Neural progenitor cell (in vitro differentiated cells): ENCODE results near the gene UBA1. TPM values are rescaled to one million over a fixed set of nuclear protein-coding genes. Genes with fewer than 3 reads are reported as not detected.
A peak's percentile ranks its signal among the peaks of the same experiment; 100 is the strongest.

Experiments
- DNase-seq: peaks from one replicate; pipeline ENCODE4 v3.0.0-alpha.2; 2016; ENCODE audit warnings: low spot score
- H2AFZ ChIP-seq: fragments of 200-600 bp; sonication (generic); replicated peaks from 2 replicates; pipeline ENCODE4 v1.6.1; 2016; ENCODE audit warnings: antibody characterized with exemption
- H3F3A ChIP-seq: fragments of 200-600 bp; sonication (generic); 2 replicates; pipeline ENCODE4 v1.6.1; 2016; ENCODE audit warnings: antibody characterized with exemption, low read depth
- H3K27ac ChIP-seq: fragments of 200-600 bp; sonication (generic); 2 replicates; pipeline ENCODE4 v1.5.1; 2016; ENCODE audit warnings: mild to moderate bottlenecking
- H3K27me3 ChIP-seq: fragments of 200-600 bp; sonication (generic); 2 replicates; pipeline ENCODE4 v1.6.1; 2016; ENCODE audit warnings: mild to moderate bottlenecking, moderate library complexity
- H3K36me3 ChIP-seq: fragments of 200-600 bp; sonication (generic); 2 replicates; pipeline ENCODE4 v1.5.1; 2016
- H3K4me1 ChIP-seq: fragments of 200-600 bp; sonication (generic); 2 replicates; pipeline ENCODE4 v1.6.1; 2016; ENCODE audit warnings: mixed run types
- H3K4me2 ChIP-seq: fragments of 200-600 bp; sonication (generic); 2 replicates; pipeline ENCODE4 v1.6.1; 2016
- H3K4me3 ChIP-seq: fragments of 200-600 bp; sonication (generic); 2 replicates; pipeline ENCODE4 v1.5.1; 2016
- H3K79me2 ChIP-seq: fragments of 200-600 bp; sonication (generic); 2 replicates; pipeline ENCODE4 v1.6.1; 2016; ENCODE audit warnings: low read depth
- H3K9ac ChIP-seq: fragments of 200-600 bp; sonication (generic); 2 replicates; pipeline ENCODE4 v1.6.1; 2016
- H3K9me3 ChIP-seq: fragments of 200-600 bp; sonication (generic); 2 replicates; pipeline ENCODE4 v1.5.1; 2016; ENCODE audit warnings: low read depth
- H4K20me1 ChIP-seq: fragments of 200-600 bp; sonication (generic); 2 replicates; pipeline ENCODE4 v1.6.1; 2016; ENCODE audit warnings: low read depth
- H3K27ac Mint-ChIP-seq: 3 replicates; pipeline ENCODE4 v1.8.0; 2021; ENCODE audit warnings: mixed read lengths
- H3K27me3 Mint-ChIP-seq: 2 replicates; pipeline ENCODE4 v1.8.0; 2022; ENCODE audit warnings: low read depth, mild to moderate bottlenecking, inconsistent platforms, moderate library complexity, mixed read lengths; ENCODE audit not compliant: insufficient read depth
- H3K36me3 Mint-ChIP-seq: 3 replicates; pipeline ENCODE4 v1.8.0; 2021; ENCODE audit warnings: mixed read lengths
- H3K4me1 Mint-ChIP-seq: 3 replicates; pipeline ENCODE4 v1.8.0; 2021; ENCODE audit warnings: mixed read lengths
- H3K4me3 Mint-ChIP-seq: 3 replicates; pipeline ENCODE4 v1.8.0; 2021; ENCODE audit warnings: mild to moderate bottlenecking, moderate library complexity, mixed read lengths
- H3K9me3 Mint-ChIP-seq: 3 replicates; pipeline ENCODE4 v1.8.0; 2020; ENCODE audit warnings: mixed read lengths
- EZH2 ChIP-seq: fragments of 200-600 bp; sonication (generic); IDR thresholded peaks from 2 replicates; pipeline ENCODE4 v1.6.1; 2017; ENCODE audit warnings: antibody characterized with exemption, mild to moderate bottlenecking, moderate library complexity
- EZH2phosphoT487 ChIP-seq: fragments of 200-600 bp; sonication (generic); IDR thresholded peaks from 2 replicates; pipeline ENCODE4 v1.6.1; 2017; ENCODE audit warnings: antibody characterized with exemption
- total RNA-seq: library from RNA; depleted of rRNA; stranded (reverse); fragments of >200 nt; gene quantifications from 2 replicates; pipeline ENCODE4 v1.2.3, GENCODE V29; 2015; ENCODE audit warnings: low replicate concordance
- TF ChIP-seq, protein P1 (sequence below): fragments of 200-600 bp; sonication (generic); IDR thresholded peaks from 2 replicates; pipeline ENCODE4 v1.5.1; 2017; ENCODE audit warnings: antibody characterized with exemption, mild to moderate bottlenecking

UBA1 gene
- total RNA-seq, 1 donor from 2014 or later = 291 TPM

GRCh38 chrX:47234583-47234982 is 41.0 kb downstream of the UBA1 start:
- Mint-ChIP-seq H3K9me3 (no peaks in the 10 kb centered on the region), H3K27ac (peak overlapping the region; percentile 34), H3K4me3 (peak overlapping the region; percentile 99), H3K36me3 (peaks cover 15% of the 10 kb centered on the region), H3K4me1 (peaks cover 38% of the 10 kb centered on the region), H3K27me3 (peaks cover 8% of the 10 kb centered on the region)
- H3K27ac ChIP-seq = no peak overlapping the region
- H3K4me3 ChIP-seq = peak overlapping the region; percentile 98
- no peaks in the 10 kb centered on the region for H3K27me3 ChIP-seq
- H4K20me1 ChIP-seq = peaks cover 10% of the 10 kb centered on the region
- no peaks in the 10 kb centered on the region for H3K36me3 ChIP-seq
- no peaks in the 10 kb centered on the region for H3K9me3 ChIP-seq
- no peak for DNase-seq
- no peak overlapping the region for H2AFZ ChIP-seq
- peak overlapping the region; percentile 95 for H3K4me2 ChIP-seq
- TF ChIP-seq, protein P1, sequence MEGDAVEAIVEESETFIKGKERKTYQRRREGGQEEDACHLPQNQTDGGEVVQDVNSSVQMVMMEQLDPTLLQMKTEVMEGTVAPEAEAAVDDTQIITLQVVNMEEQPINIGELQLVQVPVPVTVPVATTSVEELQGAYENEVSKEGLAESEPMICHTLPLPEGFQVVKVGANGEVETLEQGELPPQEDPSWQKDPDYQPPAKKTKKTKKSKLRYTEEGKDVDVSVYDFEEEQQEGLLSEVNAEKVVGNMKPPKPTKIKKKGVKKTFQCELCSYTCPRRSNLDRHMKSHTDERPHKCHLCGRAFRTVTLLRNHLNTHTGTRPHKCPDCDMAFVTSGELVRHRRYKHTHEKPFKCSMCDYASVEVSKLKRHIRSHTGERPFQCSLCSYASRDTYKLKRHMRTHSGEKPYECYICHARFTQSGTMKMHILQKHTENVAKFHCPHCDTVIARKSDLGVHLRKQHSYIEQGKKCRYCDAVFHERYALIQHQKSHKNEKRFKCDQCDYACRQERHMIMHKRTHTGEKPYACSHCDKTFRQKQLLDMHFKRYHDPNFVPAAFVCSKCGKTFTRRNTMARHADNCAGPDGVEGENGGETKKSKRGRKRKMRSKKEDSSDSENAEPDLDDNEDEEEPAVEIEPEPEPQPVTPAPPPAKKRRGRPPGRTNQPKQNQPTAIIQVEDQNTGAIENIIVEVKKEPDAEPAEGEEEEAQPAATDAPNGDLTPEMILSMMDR = no peak
- TF ChIP-seq EZH2phosphoT487 (no peak), EZH2 (no peak)
- peaks cover 70% of the 10 kb centered on the region for H3K79me2 ChIP-seq
- peaks cover 18% of the 10 kb centered on the region for H3K4me1 ChIP-seq
- peak overlapping the region; percentile 99 for H3K9ac ChIP-seq
- H3F3A ChIP-seq = peaks cover 33% of the 10 kb centered on the region

DNA sequence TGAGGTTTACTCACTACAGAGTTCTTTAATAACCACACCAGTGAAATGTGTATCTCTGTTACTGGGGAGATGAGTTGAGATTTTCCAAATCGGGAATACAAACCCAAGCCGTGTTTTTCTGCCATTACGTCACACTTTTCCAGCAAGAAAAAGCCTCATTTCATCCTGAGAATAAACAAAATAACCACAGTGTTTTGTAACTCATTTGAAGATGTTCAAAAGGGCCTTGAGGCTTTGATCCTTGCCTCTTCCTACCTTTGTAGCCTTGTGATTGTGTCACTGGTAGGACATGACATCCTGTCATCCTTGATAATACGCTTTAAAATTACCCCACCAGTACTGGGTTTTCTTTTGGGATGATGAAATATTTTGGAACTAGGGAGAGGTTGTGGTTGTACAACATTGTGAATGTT is 42.1 kb downstream of the UBA1 start:
- peak overlapping the region; percentile 41 for H3K4me3 Mint-ChIP-seq
- Histone ChIP-seq H3K4me2 (peak overlapping the region; percentile 4), H3K9me3 (no peaks in the 10 kb centered on the region), H3K79me2 (peaks cover 73% of the 10 kb centered on the region), H3K9ac (no peak overlapping the region), H3K36me3 (no peaks in the 10 kb centered on the region), H3K4me1 (peaks cover 18% of the 10 kb centered on the region), H4K20me1 (peaks cover 10% of the 10 kb centered on the region), H3K27me3 (no peaks in the 10 kb centered on the region), H3K27ac (no peak overlapping the region), H3F3A (peaks cover 24% of the 10 kb centered on the region), H3K4me3 (no peak overlapping the region), H2AFZ (no peak overlapping the region)
- H3K9me3 Mint-ChIP-seq = no peaks in the 10 kb centered on the region
- H3K27ac Mint-ChIP-seq = no peak overlapping the region
- peaks cover 38% of the 10 kb centered on the region for H3K4me1 Mint-ChIP-seq
- H3K27me3 Mint-ChIP-seq = peaks cover 8% of the 10 kb centered on the region
- DNase-seq = no peak
- peaks cover 18% of the 10 kb centered on the region for H3K36me3 Mint-ChIP-seq
- no peak for TF ChIP-seq EZH2
- no peak for TF ChIP-seq EZH2phosphoT487
- TF ChIP-seq, protein P1 = no peak

DNA sequence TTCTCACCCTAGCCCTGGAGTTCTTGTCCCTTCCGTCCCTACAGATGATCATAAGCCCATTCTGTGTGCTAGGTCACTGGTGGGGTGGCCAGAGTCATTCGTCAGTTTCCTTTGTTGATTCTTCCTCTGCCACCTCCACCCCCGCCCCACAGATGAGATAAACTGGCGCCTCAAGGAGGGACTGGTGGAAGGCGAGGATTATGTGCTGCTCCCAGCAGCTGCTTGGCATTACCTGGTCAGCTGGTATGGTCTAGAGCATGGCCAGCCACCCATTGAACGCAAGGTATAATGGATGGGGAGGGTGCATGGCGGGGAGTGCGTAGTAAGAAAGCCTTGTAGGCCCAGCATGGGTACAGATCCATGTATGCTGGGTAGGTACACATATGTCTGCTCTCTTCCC is 45.6 kb downstream of the UBA1 start:
- no peak overlapping the region for H3K27ac Mint-ChIP-seq
- Histone ChIP-seq H3K4me1 (peaks cover 18% of the 10 kb centered on the region), H3K27ac (no peak overlapping the region), H3K27me3 (no peaks in the 10 kb centered on the region), H3K36me3 (no peaks in the 10 kb centered on the region), H3K9ac (no peak overlapping the region), H3K4me3 (no peak overlapping the region), H4K20me1 (peaks cover 10% of the 10 kb centered on the region), H2AFZ (no peak overlapping the region), H3K79me2 (peaks cover 57% of the 10 kb centered on the region), H3K4me2 (no peak overlapping the region), H3K9me3 (no peaks in the 10 kb centered on the region), H3F3A (peaks cover 2% of the 10 kb centered on the region)
- H3K36me3 Mint-ChIP-seq = peaks cover 39% of the 10 kb centered on the region
- TF ChIP-seq, protein P1 = no peak
- H3K4me3 Mint-ChIP-seq = no peak overlapping the region
- H3K4me1 Mint-ChIP-seq = peaks cover 28% of the 10 kb centered on the region
- peaks cover 1% of the 10 kb centered on the region for H3K27me3 Mint-ChIP-seq
- DNase-seq = no peak
- H3K9me3 Mint-ChIP-seq = no peaks in the 10 kb centered on the region
